HepG2 (cell line): ENCODE measurements around the gene DPM2. TPM values are rescaled to one million over a fixed set of nuclear protein-coding genes. Genes with fewer than 3 reads are reported as not detected.

ENCODE experiments used
- FOXK1 ChIP-seq: sonication (generic); formaldehyde crosslinking; IDR thresholded peaks from 2 replicates; pipeline ENCODE4 v1.4.0; 2020; ENCODE audit warnings: low read depth, missing genetic modification reagents, borderline replicate concordance
- PHF20 ChIP-seq: sonication (generic); formaldehyde crosslinking; IDR thresholded peaks from 2 replicates; pipeline ENCODE4 v1.5.0; 2020; ENCODE audit warnings: mild to moderate bottlenecking, missing genetic modification reagents
- PPARG ChIP-seq: conservative IDR thresholded peaks from 2 replicates; pipeline ENCODE4 v1.6.1; 2016; ENCODE audit warnings: missing biosample characterization, missing genetic modification reagents
- RAD21 ChIP-seq: fragments of 450-650 bp; formaldehyde crosslinking; IDR thresholded peaks from 2 replicates; pipeline ENCODE4 v1.5.0; 2020; ENCODE audit warnings: mild to moderate bottlenecking
- REST ChIP-seq, 2 experiments: IDR thresholded peaks; 2 replicates each; pipeline ENCODE4 v1.6.1; 2011 to 2012; ENCODE audit warnings: low read length in 2 of 2, borderline replicate concordance in 1 of 2, low read depth in 1 of 2, mild to moderate bottlenecking in 1 of 2, moderate library complexity in 1 of 2
- REXO4 ChIP-seq: sonication (generic); formaldehyde crosslinking; IDR thresholded peaks from 2 replicates; pipeline ENCODE4 v1.8.0; 2022; ENCODE audit warnings: missing genetic modification reagents, mild to moderate bottlenecking, borderline replicate concordance
- SIX4 ChIP-seq: sonication (generic); formaldehyde crosslinking; IDR thresholded peaks from 2 replicates; pipeline ENCODE4 v1.4.0; 2020; ENCODE audit warnings: missing genetic modification reagents
- ZFY ChIP-seq: sonication (generic); formaldehyde crosslinking; IDR thresholded peaks from 2 replicates; pipeline ENCODE4 v1.4.0; 2020; ENCODE audit warnings: missing genetic modification reagents
- ZNF274 ChIP-seq: sonication (generic); formaldehyde crosslinking; IDR thresholded peaks from 2 replicates; pipeline ENCODE4 v1.5.1; 2020; ENCODE audit warnings: mild to moderate bottlenecking, missing genetic modification reagents
- ZNF318 ChIP-seq: sonication (generic); formaldehyde crosslinking; IDR thresholded peaks from 2 replicates; pipeline ENCODE4 v1.4.0; 2020; ENCODE audit warnings: mild to moderate bottlenecking, missing genetic modification reagents
- ZNF441 ChIP-seq: sonication (generic); formaldehyde crosslinking; IDR thresholded peaks from 2 replicates; pipeline ENCODE4 v1.7.0; 2021; ENCODE audit warnings: missing genetic modification reagents, borderline replicate concordance
- ZNF567 ChIP-seq: sonication (generic); formaldehyde crosslinking; IDR thresholded peaks from 2 replicates; pipeline ENCODE4 v1.8.1; 2023; ENCODE audit warnings: mild to moderate bottlenecking, missing genetic modification reagents, borderline replicate concordance
- ZNF740 ChIP-seq: sonication (generic); formaldehyde crosslinking; IDR thresholded peaks from 2 replicates; pipeline ENCODE4 v1.4.0; 2020; ENCODE audit warnings: missing genetic modification reagents
- polyA plus RNA-seq, 8 experiments: library from polyadenylated mRNA; depleted of rRNA in 3 of 8; stranded (reverse) in 7 of 8; unstranded in 1 of 8; fragments of >200 nt; fragmentation: Illumina TruSeq in 4 of 8; extraction: Trizol in 4 of 8; gene quantifications; 2 replicates each; pipeline versions ENCODE4 v1.2.1 to v1.2.3, GENCODE V29; 2011 to 2016; ENCODE audit warnings: low read depth in 4 of 8, missing spikeins in 1 of 8, mixed read lengths in 1 of 8; ENCODE audit not compliant: insufficient read depth in 1 of 8
- total RNA-seq, 5 experiments: library from RNA; depleted of rRNA; stranded (reverse); fragments of >200 nt; fragmentation: Illumina TruSeq; extraction: Trizol; gene quantifications; 2 replicates each; pipeline ENCODE4 v1.2.3, GENCODE V29; 2016; ENCODE audit warnings: low read depth in 1 of 5

Gene DPM2
- total and polyA plus RNA-seq, 2 of the 13 experiments (the other 11 are each of a cell fraction or from before 2014, with no cell fraction given), result 24.8 to 35.3 TPM

- TF ChIP-seq ZNF274 (CRISPR knock-in tag) (no peak), REXO4 (CRISPR knock-in tag) (no peak), RAD21 (CRISPR knock-in tag) (no peak), SIX4 (CRISPR knock-in tag) (peak; percentile 55; the same call in 1 of the 2 replicates), FOXK1 (peak; percentile 53; the same call in 1 of the 2 replicates), ZNF740 (no peak), ZNF567 (CRISPR knock-in tag) (no peak), ZFY (CRISPR knock-in tag) (peak; percentile 52; the same call in 1 of the 2 replicates), REST (IDR thresholded peaks at IDR 0.05; ENCODE audit: borderline replicate concordance in 1 of 2, low read depth in 1 of 2, low read length in 2 of 2) (no peak), ZNF318 (CRISPR knock-in tag) (no peak), ZNF441 (CRISPR knock-in tag) (peak; percentile 99), PHF20 (CRISPR knock-in tag) (no peak), PPARG (CRISPR knock-in tag) (peak; percentile 93)
These were observed 40.4 kb downstream of the DPM2 start (continued) for GRCh38 chr9:127897193-127897692.
